GM12891 (cell line): ENCODE measurements around the gene IRF4.

Experiments
- PAX5 ChIP-seq: IDR thresholded peaks from 2 replicates; pipeline ENCODE4 v1.6.1; 2011; ENCODE audit warnings: low read length, moderate library complexity, mild to moderate bottlenecking; ENCODE audit not compliant: insufficient read depth, severe bottlenecking
- POLR2A ChIP-seq: IDR thresholded peaks from 2 replicates; pipeline ENCODE4 v1.6.1; 2011; ENCODE audit warnings: low read depth, low read length, control low read depth
- POLR2AphosphoS5 ChIP-seq: IDR thresholded peaks from 2 replicates; pipeline ENCODE4 v1.6.1; 2011; ENCODE audit warnings: low read depth, low read length, control low read depth
- POU2F2 ChIP-seq: IDR thresholded peaks from 2 replicates; pipeline ENCODE4 v1.6.1; 2011; ENCODE audit warnings: low read depth, mild to moderate bottlenecking, control low read depth, low read length, moderate library complexity
- SPI1 ChIP-seq: IDR thresholded peaks from 2 replicates; pipeline ENCODE4 v1.6.1; 2011; ENCODE audit warnings: low read depth, low read length, control low read depth
- TAF1 ChIP-seq: IDR thresholded peaks from 2 replicates; pipeline ENCODE4 v1.6.1; 2011; ENCODE audit warnings: low read depth, low read length, control low read depth

- no peak for TF ChIP-seq POLR2A
- TF ChIP-seq POLR2AphosphoS5: no peak
- no peak for TF ChIP-seq TAF1
- no peak for TF ChIP-seq POU2F2
- TF ChIP-seq SPI1: no peak
- TF ChIP-seq PAX5: no peak
These were observed 45.5 kb downstream of the IRF4 start for GRCh38 chr6:437037-437392.
